ENCODE results near the gene ACOXL. TPM values are rescaled to one million over a fixed set of nuclear protein-coding genes. Genes with fewer than 3 reads are reported as not detected.

The ACOXL gene
- total and polyA plus RNA-seq, 4 donors, result 4.4 to 32.8 (median 12.2) TPM

DNA sequence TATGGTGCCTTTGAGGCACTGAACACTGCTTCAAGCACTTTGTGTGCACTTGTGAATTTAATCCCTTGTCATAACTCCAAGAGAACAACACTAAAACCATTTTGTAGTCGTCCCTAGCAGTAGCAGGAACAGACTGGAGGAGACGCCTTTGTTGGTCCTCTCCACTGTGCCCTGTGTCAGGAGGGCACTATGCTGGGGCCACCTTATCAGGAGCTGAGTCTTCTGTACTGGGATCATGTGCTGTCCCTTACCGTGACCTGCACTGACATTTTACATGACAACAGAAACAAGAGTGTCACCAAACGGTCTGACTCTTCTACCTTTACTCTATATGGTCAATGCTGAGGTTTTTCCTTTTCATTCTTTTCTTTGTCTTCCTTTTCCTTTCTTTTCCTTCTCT is 62.0 kb downstream of the ACOXL start:
- H3K36me3 ChIP-seq (ENCODE audit: control insufficient read depth in 4 of 4, insufficient read depth in 4 of 4, low read length in 4 of 4), result no peaks in the 10 kb centered on the region
- no peak for TF ChIP-seq CTCF (IDR thresholded peaks at IDR 0.05; ENCODE audit: control extremely low read depth, extremely low read depth)
- peaks cover 0 to 17% (median 4%) of the 10 kb centered on the region in 5 donors for H3K4me1 ChIP-seq (ENCODE audit: control insufficient read depth in 5 of 5, insufficient read depth in 5 of 5, low read length in 5 of 5)
- H3K4me3 ChIP-seq, result no peak overlapping the region
- no peak overlapping the region for H3K9ac ChIP-seq (ENCODE audit: insufficient read depth in 1 of 2, low read length in 2 of 2)
- peaks cover 0 to 4% (median 0%) of the 10 kb centered on the region in 3 donors for H3K27me3 ChIP-seq (ENCODE audit: control insufficient read depth in 3 of 3, insufficient read depth in 3 of 3, low read length in 2 of 3)
- ATAC-seq (ENCODE audit: insufficient read depth, low FRiP score) (no peak), DNase-seq (no peak)
- peaks cover 0 to 2% (median 0%) of the 10 kb centered on the region in 4 donors for H3K9me3 ChIP-seq (ENCODE audit: control insufficient read depth in 4 of 4, insufficient read depth in 3 of 4, low read length in 3 of 4)
- WGBS, 2 donors, result 75 to 80% methylated on average over 4 of the region's 4 CpGs
- no peak overlapping the region for H3K27ac ChIP-seq (ENCODE audit: low read depth in 1 of 2, low read length in 1 of 2)

- ATAC-seq (ENCODE audit: insufficient read depth, low FRiP score), result no peak
- no peak overlapping the region for H3K9ac ChIP-seq (ENCODE audit: insufficient read depth in 1 of 2, low read length in 2 of 2)
Measured at GRCh38 chr2:110794951-110795350, 62.6 kb downstream of the ACOXL start.

GRCh38 chr2:110796716-110797301 is 64.4 kb downstream of the ACOXL start:
- Histone ChIP-seq H3K9ac (ENCODE audit: insufficient read depth in 1 of 2, low read length in 2 of 2) (no peak overlapping the region), H3K27ac (ENCODE audit: low read depth in 1 of 2, low read length in 1 of 2) (no peak overlapping the region), H3K27me3 (ENCODE audit: control insufficient read depth in 3 of 3, insufficient read depth in 3 of 3, low read length in 2 of 3) (peaks cover 0 to 4% (median 0%) of the 10 kb centered on the region in 3 donors), H3K36me3 (ENCODE audit: control insufficient read depth in 4 of 4, insufficient read depth in 4 of 4, low read length in 4 of 4) (peaks cover 0 to 3% (median 0%) of the 10 kb centered on the region in 4 donors), H3K4me1 (ENCODE audit: control insufficient read depth in 5 of 5, insufficient read depth in 5 of 5, low read length in 5 of 5) (peaks cover 0 to 17% (median 4%) of the 10 kb centered on the region in 5 donors), H3K4me3 (no peak overlapping the region), H3K9me3 (ENCODE audit: control insufficient read depth in 4 of 4, insufficient read depth in 3 of 4, low read length in 3 of 4) (peaks cover 0 to 3% (median 0%) of the 10 kb centered on the region in 4 donors)
- no peak for DNase-seq
- no peak for TF ChIP-seq CTCF (IDR thresholded peaks at IDR 0.05; ENCODE audit: control extremely low read depth, extremely low read depth)
- no peak for ATAC-seq (ENCODE audit: insufficient read depth, low FRiP score)
- 78 to 90% methylated on average over 7 of the region's 7 CpGs for WGBS, 2 donors

More at GRCh38 chr2:110794951-110795350, 62.6 kb downstream of the ACOXL start:
- no peak for TF ChIP-seq CTCF (IDR thresholded peaks at IDR 0.05; ENCODE audit: control extremely low read depth, extremely low read depth)
- Histone ChIP-seq H3K4me3 (no peak overlapping the region), H3K4me1 (ENCODE audit: control insufficient read depth in 5 of 5, insufficient read depth in 5 of 5, low read length in 5 of 5) (peaks cover 0 to 17% (median 4%) of the 10 kb centered on the region in 5 donors), H3K27ac (ENCODE audit: low read depth in 1 of 2, low read length in 1 of 2) (no peak overlapping the region), H3K27me3 (ENCODE audit: control insufficient read depth in 3 of 3, insufficient read depth in 3 of 3, low read length in 2 of 3) (peaks cover 0 to 4% (median 0%) of the 10 kb centered on the region in 3 donors), H3K36me3 (ENCODE audit: control insufficient read depth in 4 of 4, insufficient read depth in 4 of 4, low read length in 4 of 4) (no peaks in the 10 kb centered on the region), H3K9me3 (ENCODE audit: control insufficient read depth in 4 of 4, insufficient read depth in 3 of 4, low read length in 3 of 4) (peaks cover 0 to 2% (median 0%) of the 10 kb centered on the region in 4 donors)
- 90% methylated on average over 8 of the region's 8 CpGs for WGBS, 2 donors
- no peak for DNase-seq

Measured in lung (tissue), 12 donors.